HG03565 (cell line): Measurements from ENCODE around the gene CAMTA1.
A peak's percentile ranks its signal among the peaks of the same experiment; 100 is the strongest.
"Not testable (repeated sequence)": the region's sequence is repeated elsewhere in the genome, so short reads cannot be mapped to it uniquely, and the experiment has no call there.

Source experiments
- ATAC-seq: cut with Tn5 transposase; IDR thresholded peaks from one replicate; pipeline ENCODE4 v1.9.1; 2021; ENCODE audit warnings: mild to moderate bottlenecking, moderate library complexity; ENCODE audit not compliant: unreplicated experiment

Gene CAMTA1, protein sequence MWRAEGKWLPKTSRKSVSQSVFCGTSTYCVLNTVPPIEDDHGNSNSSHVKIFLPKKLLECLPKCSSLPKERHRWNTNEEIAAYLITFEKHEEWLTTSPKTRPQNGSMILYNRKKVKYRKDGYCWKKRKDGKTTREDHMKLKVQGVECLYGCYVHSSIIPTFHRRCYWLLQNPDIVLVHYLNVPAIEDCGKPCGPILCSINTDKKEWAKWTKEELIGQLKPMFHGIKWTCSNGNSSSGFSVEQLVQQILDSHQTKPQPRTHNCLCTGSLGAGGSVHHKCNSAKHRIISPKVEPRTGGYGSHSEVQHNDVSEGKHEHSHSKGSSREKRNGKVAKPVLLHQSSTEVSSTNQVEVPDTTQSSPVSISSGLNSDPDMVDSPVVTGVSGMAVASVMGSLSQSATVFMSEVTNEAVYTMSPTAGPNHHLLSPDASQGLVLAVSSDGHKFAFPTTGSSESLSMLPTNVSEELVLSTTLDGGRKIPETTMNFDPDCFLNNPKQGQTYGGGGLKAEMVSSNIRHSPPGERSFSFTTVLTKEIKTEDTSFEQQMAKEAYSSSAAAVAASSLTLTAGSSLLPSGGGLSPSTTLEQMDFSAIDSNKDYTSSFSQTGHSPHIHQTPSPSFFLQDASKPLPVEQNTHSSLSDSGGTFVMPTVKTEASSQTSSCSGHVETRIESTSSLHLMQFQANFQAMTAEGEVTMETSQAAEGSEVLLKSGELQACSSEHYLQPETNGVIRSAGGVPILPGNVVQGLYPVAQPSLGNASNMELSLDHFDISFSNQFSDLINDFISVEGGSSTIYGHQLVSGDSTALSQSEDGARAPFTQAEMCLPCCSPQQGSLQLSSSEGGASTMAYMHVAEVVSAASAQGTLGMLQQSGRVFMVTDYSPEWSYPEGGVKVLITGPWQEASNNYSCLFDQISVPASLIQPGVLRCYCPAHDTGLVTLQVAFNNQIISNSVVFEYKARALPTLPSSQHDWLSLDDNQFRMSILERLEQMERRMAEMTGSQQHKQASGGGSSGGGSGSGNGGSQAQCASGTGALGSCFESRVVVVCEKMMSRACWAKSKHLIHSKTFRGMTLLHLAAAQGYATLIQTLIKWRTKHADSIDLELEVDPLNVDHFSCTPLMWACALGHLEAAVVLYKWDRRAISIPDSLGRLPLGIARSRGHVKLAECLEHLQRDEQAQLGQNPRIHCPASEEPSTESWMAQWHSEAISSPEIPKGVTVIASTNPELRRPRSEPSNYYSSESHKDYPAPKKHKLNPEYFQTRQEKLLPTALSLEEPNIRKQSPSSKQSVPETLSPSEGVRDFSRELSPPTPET (N-terminal part only)

GRCh38 chr1:6785318-6785727, at the start of gene CAMTA1:
Gene CAMTA1, plus strand, starts transcription at chr1:6785454. Its CDS starts 77 bp downstream, at chr1:6785531.
- ATAC-seq, result peak; percentile 60

GRCh38 chr1:6738987-6739676, 46.1 kb upstream of the CAMTA1 start:
- no peak for ATAC-seq

DNA sequence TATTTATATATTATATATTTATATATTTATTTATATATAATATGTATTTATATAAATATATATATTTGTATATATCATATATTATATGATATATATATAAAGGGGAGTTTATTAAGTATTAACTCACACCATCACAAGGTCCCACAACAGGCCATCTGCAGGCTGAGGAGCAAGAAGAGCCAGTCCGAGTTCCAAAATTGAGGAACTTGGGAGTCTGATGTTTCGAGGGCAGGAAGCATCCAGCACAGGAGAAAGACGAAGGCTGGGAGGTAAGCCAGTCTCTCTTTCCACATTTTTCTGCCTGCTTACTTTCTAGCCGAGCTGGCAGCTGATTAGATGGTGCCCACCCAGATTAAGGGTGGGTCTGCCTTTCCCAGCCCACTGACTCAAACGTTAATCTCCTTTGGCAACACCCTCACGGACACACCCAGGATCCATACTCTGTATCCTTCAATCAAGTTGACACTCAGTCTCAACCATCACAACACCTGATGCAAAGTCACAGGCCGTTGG, 42.5 kb upstream of the CAMTA1 start:
- ATAC-seq, result not testable (repeated sequence)

DNA sequence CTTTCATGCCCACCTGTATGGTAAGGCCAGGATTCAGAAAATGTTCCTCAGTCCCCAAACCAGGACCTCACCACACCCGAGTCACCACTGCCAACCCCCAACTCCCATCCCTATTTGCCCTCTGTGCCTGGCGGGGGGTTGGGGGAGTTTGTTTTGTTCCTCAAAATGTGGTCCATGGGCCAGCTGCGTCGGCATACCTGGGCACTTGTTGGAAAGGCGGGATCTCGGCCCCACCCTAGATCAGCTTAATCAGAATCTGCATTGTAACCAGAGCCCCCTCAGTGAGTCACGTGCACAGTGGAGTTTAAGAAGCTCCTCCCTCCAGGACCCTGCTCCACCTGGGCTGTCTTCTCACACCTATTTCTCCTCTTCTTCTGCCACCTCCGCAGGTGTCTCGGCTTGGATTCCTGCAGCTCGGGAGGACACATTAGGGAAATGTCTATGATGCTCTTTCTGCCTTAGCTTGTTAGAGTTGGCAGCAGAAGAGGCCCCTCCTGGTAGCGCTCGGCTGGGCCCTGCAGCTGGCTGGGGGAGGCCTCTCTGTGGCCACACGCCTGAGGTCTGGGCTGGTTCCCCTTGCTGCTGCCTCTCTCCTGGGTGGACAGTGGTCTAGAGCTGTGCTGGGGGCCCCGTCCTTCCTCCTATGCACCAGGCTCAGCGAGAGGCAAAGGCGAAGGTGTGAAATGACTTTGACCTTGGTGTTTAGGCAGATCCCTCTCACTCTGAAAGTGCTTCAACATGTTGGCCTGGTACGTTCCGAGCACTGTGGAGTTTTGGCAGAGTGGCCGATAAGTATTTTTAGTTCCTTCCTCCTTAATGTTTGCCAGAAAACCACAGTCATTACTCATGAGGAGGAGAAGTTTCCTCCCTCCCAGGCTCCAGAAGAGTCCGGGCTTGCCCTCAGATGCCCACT, 41.8 kb upstream of the CAMTA1 start:
- ATAC-seq, result no peak

GRCh38 chr1:6745073-6745472, 40.2 kb upstream of the CAMTA1 start:
- no peak for ATAC-seq

DNA sequence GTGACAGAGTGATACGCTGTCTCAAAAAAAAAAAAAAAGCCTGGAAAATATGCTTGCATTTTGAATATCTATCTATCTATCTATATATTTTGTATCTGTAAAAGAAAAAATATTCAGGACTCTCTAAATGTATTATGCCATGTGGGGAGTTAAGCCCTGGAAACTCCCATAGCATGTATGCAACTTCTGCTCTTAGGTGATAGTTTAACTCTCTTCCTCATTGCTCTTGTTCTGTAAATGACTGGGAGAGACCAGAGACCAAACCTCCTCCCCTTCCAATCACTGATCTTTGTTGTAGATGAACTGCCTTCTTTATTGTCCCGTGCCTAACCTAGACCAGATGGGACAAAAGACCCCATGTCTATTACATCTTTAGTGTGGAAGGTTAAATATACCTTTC, 37.6 kb upstream of the CAMTA1 start:
- ATAC-seq, result no peak

- no peak for ATAC-seq
Measured at GRCh38 chr1:6750490-6750889, 34.8 kb upstream of the CAMTA1 start.

GRCh38 chr1:6753320-6754140, 31.7 kb upstream of the CAMTA1 start:
- ATAC-seq, result no peak

DNA sequence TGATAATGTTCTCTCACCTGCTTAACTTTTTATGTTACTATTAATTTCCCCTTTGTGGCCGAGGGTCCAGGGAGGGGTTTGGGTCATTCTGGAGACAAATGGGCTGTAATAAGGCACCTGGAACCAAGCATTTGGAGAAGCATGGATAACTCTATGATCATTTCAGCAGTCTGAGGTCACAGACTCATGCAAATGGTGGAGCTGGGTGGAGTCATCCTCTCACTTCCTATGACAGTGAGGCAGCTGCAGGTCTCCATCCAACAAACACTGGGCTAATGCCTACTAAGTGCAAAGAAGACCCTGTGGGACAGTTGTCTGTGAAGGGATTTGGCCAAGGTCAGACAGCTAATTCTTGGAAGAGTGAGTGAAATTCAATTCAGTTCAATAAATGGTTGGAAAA, 28.8 kb upstream of the CAMTA1 start:
- no peak for ATAC-seq

DNA sequence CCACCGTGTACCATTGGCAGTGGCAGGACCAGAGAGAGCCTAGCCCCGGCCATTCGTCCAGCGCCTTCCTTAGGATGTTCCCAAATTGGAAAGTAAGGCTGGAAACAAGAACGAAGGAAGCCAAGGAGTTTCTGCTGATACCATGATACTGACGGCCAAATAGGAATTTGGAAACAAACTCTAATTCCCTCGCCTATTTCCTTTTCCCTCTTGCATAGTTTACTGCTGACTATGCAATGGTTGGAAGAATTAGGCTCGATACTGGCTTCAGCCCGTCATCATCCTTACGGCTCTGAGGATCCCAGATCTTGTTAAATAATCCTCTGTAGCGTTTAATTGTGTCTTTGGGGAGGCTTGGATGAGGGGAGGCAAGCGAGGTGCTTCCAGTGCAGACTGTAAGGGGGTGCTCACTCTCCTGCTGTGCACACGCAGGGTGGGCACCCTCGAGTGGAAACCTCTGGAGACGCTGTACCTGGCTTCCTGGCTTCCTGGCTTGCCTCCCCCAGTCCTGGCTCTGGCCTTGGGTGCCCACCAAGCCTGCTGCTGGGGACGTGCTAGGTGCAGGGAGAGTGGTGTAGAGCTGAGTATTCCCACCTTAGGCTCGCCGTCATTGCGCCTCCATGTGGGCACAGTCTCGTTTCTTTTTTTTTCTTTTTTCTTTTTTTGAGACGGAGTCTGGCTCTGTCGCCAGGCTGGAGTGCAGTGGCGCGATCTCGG, 27.4 kb upstream of the CAMTA1 start:
- no peak for ATAC-seq

DNA sequence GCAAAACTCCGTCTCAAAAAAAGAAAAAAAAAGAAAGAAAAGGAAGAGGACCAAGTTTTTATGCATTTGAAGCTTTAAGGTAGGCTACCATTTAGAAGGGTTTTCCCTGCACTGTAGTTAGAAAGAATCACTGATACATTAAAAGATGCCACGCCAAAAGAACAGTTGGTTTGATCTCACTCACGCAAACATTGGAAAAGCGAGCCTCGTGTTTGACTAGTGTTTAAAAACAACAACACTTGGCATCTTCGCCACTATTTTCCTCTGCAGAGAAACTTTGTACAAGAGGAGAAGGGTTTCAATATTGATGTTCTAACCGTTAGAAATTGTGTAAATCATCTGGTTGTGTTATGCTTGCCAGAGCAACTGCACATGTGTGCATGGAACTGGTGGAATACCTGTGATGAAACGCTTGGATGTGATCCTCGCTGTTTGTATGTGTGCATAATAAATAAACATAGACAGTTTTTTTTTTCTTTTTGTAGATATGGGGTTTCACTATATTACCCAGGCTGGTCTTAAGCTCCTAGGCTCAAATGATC, 24.0 kb upstream of the CAMTA1 start:
- ATAC-seq, result no peak

GRCh38 chr1:6762060-6762459, 23.2 kb upstream of the CAMTA1 start:
- no peak for ATAC-seq

DNA sequence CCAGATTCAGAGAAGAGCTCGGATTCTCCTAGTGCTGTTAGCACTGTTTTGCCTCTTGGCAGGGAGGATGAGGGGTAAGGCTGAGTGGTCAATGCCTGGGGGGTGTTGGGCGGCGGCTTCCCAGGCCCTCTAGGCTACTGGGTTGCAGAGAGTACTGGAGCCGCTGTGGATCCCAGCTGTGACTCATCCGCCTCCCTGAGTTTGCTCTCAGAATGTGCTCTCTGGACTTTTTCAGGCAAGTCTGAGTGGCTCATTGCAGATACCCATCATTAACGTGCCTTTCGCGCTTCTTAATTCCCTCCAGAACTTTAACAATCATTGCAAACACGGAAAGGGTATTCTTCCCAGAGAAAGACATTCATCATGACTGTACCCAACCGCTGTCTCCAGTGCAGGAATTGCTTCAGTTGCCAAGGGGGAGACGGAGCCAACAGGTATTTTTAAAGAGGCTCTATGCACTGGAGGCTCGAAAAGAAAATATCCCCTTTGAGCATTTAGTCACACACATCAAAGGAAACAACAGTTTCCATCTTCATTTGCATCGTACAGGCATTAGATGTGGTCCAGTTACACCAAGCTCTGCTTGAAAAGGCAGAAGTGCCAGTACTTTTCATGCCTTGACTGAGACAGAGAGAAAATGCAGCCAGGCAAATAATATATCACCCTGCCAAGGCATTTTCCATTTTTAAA, 14.4 kb upstream of the CAMTA1 start:
- ATAC-seq, result no peak

DNA sequence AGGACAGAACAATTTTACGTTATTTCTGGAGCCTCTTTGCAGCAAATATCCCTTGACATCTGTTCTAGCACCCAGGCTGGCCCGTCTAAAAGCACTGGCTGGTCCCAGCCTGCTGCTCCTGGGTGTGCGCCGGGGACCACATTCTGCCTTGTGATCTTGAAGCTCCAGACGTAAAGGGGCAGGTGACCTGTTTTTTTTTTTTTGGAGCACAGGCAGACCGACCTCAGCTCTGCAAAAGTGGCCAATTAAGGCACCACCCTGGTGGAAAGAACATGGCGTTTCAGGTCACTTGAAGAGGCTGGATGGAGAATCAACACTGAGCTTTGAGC, 13.8 kb upstream of the CAMTA1 start:
- ATAC-seq, result no peak

DNA sequence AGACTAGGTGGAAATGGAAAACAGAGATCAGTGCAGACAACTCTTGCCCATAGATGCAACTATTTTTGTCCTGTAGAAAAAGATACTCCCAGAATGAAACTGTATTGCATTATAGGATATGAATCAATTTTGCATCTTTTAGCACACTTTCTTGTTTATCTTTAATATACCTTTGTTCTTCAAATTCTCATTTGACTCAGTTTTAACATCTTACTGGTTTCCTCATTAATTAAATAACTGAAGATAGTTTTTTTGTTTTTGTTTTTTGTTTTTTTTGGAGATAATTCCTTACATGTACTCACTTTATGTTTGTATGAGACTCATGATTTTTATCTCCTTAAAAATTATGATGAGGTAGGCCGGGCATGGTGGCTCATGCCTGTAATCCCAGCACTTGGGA, 10.9 kb upstream of the CAMTA1 start:
- no peak for ATAC-seq

- ATAC-seq, result no peak
Measured at GRCh38 chr1:6775261-6776043, 9.8 kb upstream of the CAMTA1 start.
